WTC11 (cell line): Measurements from ENCODE around the gene CD69.

ENCODE experiments used
- CTCF ChIP-seq: fragments of 200-600 bp; IDR thresholded peaks from 2 replicates; pipeline ENCODE4 v1.8.0; 2022; ENCODE audit warnings: antibody characterized with exemption
- ELF4 ChIP-seq: sonication (generic); formaldehyde crosslinking; IDR thresholded peaks from 2 replicates; pipeline ENCODE4 v1.8.1; 2022; ENCODE audit warnings: low read depth, mild to moderate bottlenecking, moderate library complexity, missing genetic modification reagents
- USF2 ChIP-seq: sonication (generic); formaldehyde crosslinking; IDR thresholded peaks from 2 replicates; pipeline ENCODE4 v1.8.1; 2023; ENCODE audit warnings: mild to moderate bottlenecking, missing genetic modification reagents, moderate library complexity
- ZNF416 ChIP-seq: fragments of 250-450 bp; sonication (Bioruptor Pico); IDR thresholded peaks from 2 replicates; pipeline ENCODE4 v1.9.0; 2021; ENCODE audit warnings: mild to moderate bottlenecking, inconsistent platforms

GRCh38 chr12:9809338-9809737 lies 48.6 kb upstream of the CD69 start:
- TF ChIP-seq ZNF416 (CRISPR knock-in tag) (no peak), USF2 (CRISPR knock-in tag) (no peak), ELF4 (CRISPR knock-in tag) (no peak), CTCF (no peak)
